ENCODE results near the gene LIPI. TPM values are rescaled to one million over a fixed set of nuclear protein-coding genes. Genes with fewer than 3 reads are reported as not detected.

LIPI gene
- polyA plus RNA-seq, 1 donor from 2014 or later, result not detected

- no peaks in the 10 kb centered on the region for H3K27me3 ChIP-seq (ENCODE audit: insufficient read depth, low read depth, low read length)
- TF ChIP-seq MXI1 (conservative IDR thresholded peaks at IDR 0.05; ENCODE audit: poor library complexity, severe bottlenecking) (no peak), TAF1 (IDR thresholded peaks at IDR 0.05; ENCODE audit: low read depth) (no peak), EP300 (conservative IDR thresholded peaks at IDR 0.05; ENCODE audit: poor library complexity, severe bottlenecking) (no peak), RAD21 (conservative IDR thresholded peaks at IDR 0.05) (no peak), POLR2AphosphoS5 (IDR thresholded peaks at IDR 0.05) (no peak), CTCF (IDR thresholded peaks at IDR 0.05; ENCODE audit: poor library complexity, severe bottlenecking) (no peak), EZH2 (IDR thresholded peaks at IDR 0.05; ENCODE audit: borderline replicate concordance, insufficient read depth, low read length, poor library complexity, severe bottlenecking) (no peak), SMC3 (conservative IDR thresholded peaks at IDR 0.05; ENCODE audit: poor library complexity) (no peak)
- TF ChIP-seq, protein P1, sequence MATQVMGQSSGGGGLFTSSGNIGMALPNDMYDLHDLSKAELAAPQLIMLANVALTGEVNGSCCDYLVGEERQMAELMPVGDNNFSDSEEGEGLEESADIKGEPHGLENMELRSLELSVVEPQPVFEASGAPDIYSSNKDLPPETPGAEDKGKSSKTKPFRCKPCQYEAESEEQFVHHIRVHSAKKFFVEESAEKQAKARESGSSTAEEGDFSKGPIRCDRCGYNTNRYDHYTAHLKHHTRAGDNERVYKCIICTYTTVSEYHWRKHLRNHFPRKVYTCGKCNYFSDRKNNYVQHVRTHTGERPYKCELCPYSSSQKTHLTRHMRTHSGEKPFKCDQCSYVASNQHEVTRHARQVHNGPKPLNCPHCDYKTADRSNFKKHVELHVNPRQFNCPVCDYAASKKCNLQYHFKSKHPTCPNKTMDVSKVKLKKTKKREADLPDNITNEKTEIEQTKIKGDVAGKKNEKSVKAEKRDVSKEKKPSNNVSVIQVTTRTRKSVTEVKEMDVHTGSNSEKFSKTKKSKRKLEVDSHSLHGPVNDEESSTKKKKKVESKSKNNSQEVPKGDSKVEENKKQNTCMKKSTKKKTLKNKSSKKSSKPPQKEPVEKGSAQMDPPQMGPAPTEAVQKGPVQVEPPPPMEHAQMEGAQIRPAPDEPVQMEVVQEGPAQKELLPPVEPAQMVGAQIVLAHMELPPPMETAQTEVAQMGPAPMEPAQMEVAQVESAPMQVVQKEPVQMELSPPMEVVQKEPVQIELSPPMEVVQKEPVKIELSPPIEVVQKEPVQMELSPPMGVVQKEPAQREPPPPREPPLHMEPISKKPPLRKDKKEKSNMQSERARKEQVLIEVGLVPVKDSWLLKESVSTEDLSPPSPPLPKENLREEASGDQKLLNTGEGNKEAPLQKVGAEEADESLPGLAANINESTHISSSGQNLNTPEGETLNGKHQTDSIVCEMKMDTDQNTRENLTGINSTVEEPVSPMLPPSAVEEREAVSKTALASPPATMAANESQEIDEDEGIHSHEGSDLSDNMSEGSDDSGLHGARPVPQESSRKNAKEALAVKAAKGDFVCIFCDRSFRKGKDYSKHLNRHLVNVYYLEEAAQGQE (IDR thresholded peaks at IDR 0.05; ENCODE audit: borderline replicate concordance), result no peak
- no peak overlapping the region for H3K27ac ChIP-seq (ENCODE audit: low read length)
Measured at GRCh38 chr21:14116080-14116481, 94.7 kb downstream of the LIPI start.

DNA sequence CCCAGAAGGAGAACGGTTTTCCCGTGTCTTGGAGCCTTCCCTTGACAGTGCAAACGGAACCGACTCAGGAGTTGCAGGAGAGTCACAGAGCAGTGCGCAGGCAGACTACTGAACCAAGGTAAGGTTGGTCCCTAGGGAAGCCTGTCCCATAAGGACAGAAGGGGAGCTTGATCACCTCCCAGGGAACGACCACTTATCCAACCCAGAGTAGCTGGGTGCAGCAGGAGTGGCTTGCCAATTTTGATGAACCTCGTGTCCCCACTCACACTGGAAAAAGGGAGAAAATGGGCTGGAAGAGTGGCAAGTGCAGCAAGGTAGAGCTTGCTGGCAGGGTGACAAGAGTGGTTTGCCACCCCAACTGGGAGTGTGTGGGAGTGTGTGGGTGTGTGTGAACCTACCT is 95.1 kb downstream of the LIPI start:
- no peaks in the 10 kb centered on the region for H3K27me3 ChIP-seq (ENCODE audit: insufficient read depth, low read depth, low read length)
- H3K9ac ChIP-seq (ENCODE audit: low read length), result no peak overlapping the region
- H2AFZ ChIP-seq (ENCODE audit: low read depth, low read length), result no peak overlapping the region
- H4K20me1 ChIP-seq (ENCODE audit: insufficient read depth), result no peaks in the 10 kb centered on the region
- no peaks in the 10 kb centered on the region for H3K9me2 ChIP-seq (ENCODE audit: insufficient read depth, low read length)
- no peak overlapping the region for H3K4me2 ChIP-seq (ENCODE audit: low read length)
- no peaks in the 10 kb centered on the region for H3K9me3 ChIP-seq (ENCODE audit: low read length)
- TF ChIP-seq EP300 (conservative IDR thresholded peaks at IDR 0.05; ENCODE audit: poor library complexity, severe bottlenecking), result no peak
- TF ChIP-seq MXI1 (conservative IDR thresholded peaks at IDR 0.05; ENCODE audit: poor library complexity, severe bottlenecking), result no peak
- TF ChIP-seq RAD21 (conservative IDR thresholded peaks at IDR 0.05), result no peak
- no peak for TF ChIP-seq SMC3 (conservative IDR thresholded peaks at IDR 0.05; ENCODE audit: poor library complexity)
- TF ChIP-seq EZH2 (IDR thresholded peaks at IDR 0.05; ENCODE audit: borderline replicate concordance, insufficient read depth, low read length, poor library complexity, severe bottlenecking), result no peak
- no peak for TF ChIP-seq POLR2AphosphoS5 (IDR thresholded peaks at IDR 0.05)
- no peak for TF ChIP-seq CTCF (IDR thresholded peaks at IDR 0.05; ENCODE audit: poor library complexity, severe bottlenecking)
- TF ChIP-seq TAF1 (IDR thresholded peaks at IDR 0.05; ENCODE audit: low read depth), result no peak
- TF ChIP-seq, protein P1 (IDR thresholded peaks at IDR 0.05; ENCODE audit: borderline replicate concordance), result no peak
- no peak overlapping the region for H3K4me3 ChIP-seq (ENCODE audit: low read length)
- H3F3A ChIP-seq (ENCODE audit: insufficient read depth, low read length, poor library complexity, severe bottlenecking), result no peaks in the 10 kb centered on the region
- H3K79me2 ChIP-seq (replicated peaks; ENCODE audit: insufficient read depth, low read length), result no peaks in the 10 kb centered on the region
- H3K27ac ChIP-seq (ENCODE audit: low read length), result no peak overlapping the region
- H3K36me3 ChIP-seq (ENCODE audit: insufficient read depth, low read length), result no peaks in the 10 kb centered on the region

More at GRCh38 chr21:14116080-14116481, 94.7 kb downstream of the LIPI start:
- no peaks in the 10 kb centered on the region for H3K79me2 ChIP-seq (replicated peaks; ENCODE audit: insufficient read depth, low read length)
- H4K20me1 ChIP-seq (ENCODE audit: insufficient read depth), result no peaks in the 10 kb centered on the region
- no peak overlapping the region for H3K4me2 ChIP-seq (ENCODE audit: low read length)
- no peaks in the 10 kb centered on the region for H3K9me3 ChIP-seq (ENCODE audit: low read length)
- H3K9ac ChIP-seq (ENCODE audit: low read length), result no peak overlapping the region
- no peaks in the 10 kb centered on the region for H3K36me3 ChIP-seq (ENCODE audit: insufficient read depth, low read length)
- no peaks in the 10 kb centered on the region for H3F3A ChIP-seq (ENCODE audit: insufficient read depth, low read length, poor library complexity, severe bottlenecking)
- no peaks in the 10 kb centered on the region for H3K9me2 ChIP-seq (ENCODE audit: insufficient read depth, low read length)
- no peak overlapping the region for H2AFZ ChIP-seq (ENCODE audit: low read depth, low read length)
- H3K4me3 ChIP-seq (ENCODE audit: low read length), result no peak overlapping the region

Measured in neural cell (in vitro differentiated cells).